HG03565 (cell line): ENCODE measurements around the gene NDST3.
A peak's percentile ranks its signal among the peaks of the same experiment; 100 is the strongest.
"Not testable (repeated sequence)": the region's sequence is repeated elsewhere in the genome, so short reads cannot be mapped to it uniquely, and the experiment has no call there.

Source experiments
- ATAC-seq: cut with Tn5 transposase; IDR thresholded peaks from one replicate; pipeline ENCODE4 v1.9.1; 2021; ENCODE audit warnings: mild to moderate bottlenecking, moderate library complexity; ENCODE audit not compliant: unreplicated experiment

NDST3 gene

DNA sequence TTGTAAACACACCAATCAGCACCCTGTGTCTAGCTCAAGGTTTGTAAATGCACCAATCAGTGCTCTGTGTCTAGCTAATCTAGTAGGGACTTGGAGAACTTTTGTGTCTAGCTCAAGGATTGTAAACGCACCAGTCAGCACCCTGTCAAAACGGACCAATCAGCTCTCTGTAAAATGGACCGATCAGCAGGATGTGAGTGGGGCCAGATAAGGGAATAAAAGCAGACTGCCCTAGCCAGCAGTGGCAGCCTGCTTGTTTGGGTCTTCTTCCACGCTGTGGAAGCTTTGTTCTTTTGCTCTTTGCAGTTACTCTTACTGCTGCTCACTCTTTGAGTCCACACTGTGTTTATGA, 231.8 kb downstream of the NDST3 start:
- ATAC-seq, result not testable (repeated sequence)

DNA sequence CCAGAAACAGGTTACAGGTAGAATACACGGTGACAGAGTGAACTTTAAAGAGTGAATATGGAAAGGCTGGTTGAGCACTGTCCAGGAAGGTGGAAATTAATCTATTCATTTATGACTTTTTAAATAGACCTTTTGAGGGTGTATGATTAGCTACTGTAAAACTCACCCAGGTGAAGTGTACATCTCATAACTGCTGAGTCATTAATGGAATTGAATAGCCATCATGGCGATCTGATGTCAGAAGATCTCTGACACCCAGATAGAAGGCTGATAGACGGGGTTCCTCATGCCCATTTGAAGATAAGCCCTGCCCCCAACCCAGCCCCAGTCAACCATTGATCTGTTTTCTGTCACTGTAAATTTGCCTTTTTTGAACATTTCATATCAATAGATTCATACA, 234.5 kb downstream of the NDST3 start:
- no peak for ATAC-seq

DNA sequence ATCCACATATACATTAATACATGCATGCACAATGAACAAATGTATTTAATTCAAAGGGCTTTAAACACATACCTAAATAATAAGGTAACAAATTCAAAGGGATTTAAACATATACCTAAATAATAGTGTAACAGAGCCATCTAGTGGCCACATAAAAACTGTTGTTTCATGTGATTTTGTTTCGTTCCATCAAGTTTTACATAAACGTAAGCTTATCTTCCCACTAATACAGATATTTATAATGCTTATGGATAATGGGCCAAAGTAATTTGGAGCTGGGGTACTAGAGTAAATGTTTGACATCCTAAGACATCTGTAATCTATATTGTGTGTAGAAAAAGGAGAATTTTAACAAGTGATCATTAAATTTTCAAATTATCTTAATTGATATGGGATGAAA, 236.2 kb downstream of the NDST3 start:
- ATAC-seq, result peak; percentile 46

DNA sequence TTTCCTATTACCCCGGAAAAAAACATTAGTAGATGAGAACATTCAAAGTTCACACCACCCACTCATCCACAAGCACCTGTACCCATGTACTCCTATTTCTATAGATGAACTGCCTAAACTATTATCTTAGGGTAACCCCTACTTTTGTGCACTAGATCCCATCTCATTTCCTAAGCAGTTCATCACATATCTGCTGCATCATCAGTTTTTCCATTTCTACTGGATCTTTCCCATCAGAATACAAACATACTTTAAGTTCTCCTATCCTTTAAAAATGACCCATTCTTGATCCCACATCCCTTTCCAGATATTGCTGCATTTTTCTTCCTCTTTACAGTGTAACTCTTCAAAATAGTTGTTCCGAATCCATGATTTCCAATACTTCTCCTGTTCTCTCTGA, 237.5 kb downstream of the NDST3 start:
- ATAC-seq, result no peak

DNA sequence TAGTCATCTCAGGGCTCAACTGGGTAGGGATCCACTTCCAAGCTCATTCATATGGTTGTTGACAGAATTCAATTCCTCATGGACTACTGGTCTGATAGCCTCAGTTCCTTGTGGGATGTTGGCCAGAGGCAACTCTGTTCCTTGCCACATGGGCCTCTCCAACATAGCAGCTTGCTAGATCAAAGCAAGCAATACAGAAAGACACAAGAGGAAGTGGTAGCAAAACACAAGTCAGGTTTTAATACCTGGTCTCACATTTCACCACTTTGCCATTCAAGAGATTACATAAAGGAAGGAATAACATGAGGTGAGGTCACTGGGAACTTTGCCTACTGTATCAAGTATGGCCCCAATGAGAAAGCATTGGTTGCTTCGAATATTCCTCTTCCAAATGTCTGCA, 239.4 kb downstream of the NDST3 start:
- no peak for ATAC-seq

DNA sequence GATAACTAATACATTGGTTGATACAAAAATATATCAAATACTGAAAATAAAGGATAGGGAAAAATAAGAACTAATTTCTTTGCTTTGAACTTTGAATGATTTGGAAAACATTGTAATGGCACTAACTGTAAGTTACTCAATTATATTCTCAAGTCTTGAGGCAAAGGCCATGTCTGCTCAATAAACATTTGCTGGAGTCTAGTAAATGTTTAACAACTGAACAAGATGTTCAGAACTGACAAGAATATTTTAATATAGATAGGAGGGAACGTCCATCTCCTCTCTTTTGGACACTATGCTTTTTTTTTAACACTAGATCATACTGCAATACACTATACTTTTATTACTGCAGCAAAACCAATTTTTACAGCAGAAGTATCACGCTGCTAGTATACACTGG, 242.3 kb downstream of the NDST3 start:
- no peak for ATAC-seq

DNA sequence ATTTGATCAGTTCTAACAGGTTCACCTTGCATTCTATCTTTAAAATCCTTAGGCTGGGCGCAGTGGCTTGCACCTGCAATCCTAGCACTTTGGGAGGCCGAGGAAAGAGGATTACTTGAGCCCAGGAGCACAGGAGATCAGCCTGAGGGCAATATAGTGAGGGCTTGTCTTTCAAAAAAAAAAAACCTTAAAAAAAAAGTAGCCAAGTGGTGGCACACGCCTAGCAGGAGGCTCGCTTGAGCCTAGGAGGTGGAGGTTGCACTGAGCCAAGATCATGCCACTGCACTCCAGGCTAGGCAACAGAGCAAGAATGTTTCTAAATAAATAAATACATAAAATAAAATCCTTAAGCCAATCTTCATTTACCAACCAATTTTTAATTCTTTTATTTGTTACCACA, 243.0 kb downstream of the NDST3 start:
- no peak for ATAC-seq

DNA sequence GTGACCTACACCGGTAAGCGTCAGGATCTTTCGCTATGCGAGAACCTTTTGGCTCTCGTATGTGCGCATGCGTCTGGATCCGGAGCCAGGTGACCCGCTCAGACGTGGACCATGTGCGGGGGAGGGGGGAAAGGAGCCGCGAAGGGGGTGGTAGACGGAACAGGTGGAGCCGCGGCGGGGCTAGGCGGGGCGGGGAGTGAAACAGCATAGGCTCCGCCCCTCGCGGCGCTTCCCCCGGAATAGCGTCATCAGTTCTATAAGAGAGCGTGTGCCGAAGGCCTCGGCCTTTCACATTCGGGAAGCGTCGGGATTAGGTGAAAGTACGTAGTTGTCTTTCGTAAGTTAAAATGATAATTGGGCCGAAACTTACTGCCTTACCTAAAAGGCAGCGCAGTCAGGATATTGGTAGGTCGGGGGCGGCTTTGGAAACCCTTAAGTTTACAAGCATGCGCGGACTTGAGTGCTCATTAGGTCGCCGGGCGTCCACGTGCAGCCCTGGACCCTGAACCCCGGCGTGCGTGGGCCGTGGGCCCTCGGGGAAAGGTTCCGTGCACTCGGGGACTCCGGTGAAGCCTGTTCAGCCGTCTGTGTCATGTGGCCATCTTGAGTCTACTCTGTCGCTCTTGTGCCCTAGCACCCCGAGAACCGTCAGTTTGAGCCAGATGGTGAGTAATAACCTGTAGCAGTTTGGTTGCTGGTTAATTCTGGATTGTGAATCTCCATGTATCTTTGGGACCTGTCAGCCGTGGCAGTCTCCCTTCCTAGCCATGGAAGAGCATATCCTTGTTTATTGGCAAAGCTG, 244.4 kb downstream of the NDST3 start:
- ATAC-seq, result peak; percentile 74

DNA sequence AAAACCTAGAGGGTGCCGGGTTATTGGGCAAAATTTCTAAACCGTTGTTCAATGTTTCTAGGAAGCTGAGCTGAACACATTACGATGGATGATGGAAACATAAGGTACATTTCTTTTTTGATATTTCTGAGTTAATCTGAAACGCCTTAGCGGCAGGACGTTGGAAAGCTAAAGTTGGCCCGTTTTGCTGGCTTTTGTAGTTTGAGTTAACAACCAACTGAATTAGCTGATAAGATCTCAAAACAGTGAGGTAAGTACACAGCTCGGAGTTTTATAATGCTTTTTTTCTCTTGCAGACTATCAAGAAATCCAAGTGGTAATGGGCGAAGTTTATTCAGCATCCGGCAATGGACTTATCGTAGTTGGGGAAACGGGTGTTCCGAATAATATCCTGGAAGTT, 245.0 kb downstream of the NDST3 start:
- no peak for ATAC-seq

DNA sequence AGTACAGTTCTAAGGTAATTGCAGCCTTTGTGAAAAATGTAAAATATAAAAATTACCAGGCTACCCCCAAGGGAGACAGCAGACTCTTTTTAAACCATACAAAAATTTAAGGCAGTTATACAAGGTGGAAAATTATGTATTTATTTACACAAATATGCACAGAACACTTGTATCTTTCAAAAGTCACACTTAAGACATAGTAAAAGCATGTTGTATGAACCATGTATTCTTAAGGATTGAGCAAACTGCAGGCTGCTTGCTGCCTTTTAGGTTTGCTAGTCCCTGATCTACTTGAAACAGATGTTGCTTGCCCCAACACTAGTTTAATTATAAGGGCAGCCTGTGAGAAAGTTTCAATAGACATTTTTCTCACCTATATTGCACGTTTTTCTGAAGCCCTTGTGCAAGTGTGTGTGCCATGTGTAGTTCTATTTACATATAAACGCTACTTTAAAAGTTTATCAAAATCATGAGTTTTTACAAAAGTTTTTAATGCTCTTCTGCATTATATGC, 245.7 kb downstream of the NDST3 start:
- ATAC-seq, result no peak

DNA sequence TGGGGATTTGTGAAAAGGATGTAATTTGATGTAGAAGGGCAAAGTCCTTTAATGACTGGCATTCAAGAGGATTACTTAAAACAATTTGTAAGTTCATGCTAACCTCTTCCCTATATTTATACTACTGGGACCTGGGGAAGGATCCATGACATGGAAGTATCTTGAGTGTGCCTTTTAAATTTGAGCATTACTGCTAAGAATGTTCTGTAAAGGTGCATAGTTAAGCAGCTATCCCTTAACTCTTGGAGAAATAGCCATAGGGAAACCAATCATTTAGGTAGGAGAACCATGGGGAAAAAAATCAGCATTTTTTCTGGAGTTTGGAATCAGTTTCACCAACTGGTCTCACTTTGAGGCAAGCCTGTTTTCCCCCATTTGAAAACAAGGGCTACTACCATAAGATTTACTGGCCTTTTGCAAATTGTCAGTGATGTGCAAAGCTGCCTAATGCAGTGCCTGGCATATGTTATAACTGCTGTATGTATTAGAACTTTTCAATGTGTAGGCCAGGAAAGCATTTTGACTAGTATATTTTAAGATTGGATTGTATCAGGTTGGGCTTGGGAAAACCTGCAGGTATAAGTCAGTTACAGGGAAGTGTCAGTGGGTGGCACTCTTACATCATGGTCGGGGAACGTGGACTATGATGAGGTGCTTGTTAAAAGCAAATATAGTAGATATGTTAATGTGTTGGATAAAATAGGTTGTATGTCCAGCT, 246.4 kb downstream of the NDST3 start:
- ATAC-seq, result peak; percentile 24

DNA sequence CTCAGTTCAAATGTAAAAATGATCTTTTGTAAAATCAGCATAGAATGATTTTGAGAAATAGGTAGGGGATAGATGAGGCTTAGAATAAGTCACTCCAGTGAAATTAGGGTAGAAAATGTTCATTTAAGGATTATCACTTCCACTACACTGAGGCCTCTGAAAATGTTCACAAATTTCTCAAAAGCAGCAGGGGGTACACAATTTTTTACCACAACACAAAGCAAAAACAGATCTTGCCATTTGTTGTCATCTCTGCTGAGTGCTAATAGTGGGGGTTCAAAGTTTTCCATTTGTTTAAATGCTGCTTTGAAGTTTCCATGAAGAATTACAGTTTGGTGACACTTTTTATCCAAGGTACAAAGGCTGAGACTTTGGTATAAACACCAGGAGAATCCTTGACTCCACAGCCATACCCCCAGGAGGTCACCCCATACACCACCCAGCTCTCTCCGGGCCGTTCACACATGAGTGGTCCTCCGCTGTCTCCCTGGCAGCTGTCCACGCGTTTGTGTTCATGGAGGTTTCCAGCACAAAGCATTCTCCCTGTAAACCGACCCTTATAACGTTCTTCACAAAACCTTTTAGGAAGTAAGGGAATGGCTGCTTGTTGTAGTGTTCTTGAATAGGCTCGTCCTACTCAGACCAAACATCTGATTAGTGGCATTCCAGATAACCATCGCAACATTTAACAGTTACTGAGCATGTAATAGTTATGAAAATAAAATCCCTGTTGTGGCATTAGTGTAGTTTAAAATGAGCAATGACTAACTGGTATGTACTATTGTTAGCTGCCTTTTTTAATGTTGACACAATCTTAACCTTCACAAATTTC, 247.5 kb downstream of the NDST3 start:
- ATAC-seq, result no peak

DNA sequence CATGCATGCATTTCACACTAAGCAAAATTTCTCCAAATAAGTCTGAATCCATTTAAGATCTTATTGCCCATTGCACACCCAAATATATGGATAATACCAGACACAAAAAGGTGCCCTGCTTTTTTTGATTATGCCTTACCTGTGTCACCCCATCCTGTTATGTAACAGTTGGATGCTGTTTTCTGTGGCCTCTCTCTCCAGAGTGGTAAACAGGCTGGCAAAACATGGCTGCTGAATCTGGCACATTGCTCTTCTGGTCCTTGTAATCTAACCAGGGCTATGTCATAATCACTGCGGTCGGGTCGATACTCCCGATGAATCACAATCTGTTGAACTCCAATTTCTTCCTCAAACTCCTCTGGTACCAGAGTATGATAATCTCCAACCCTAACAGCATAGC, 248.4 kb downstream of the NDST3 start:
- ATAC-seq, result no peak

DNA sequence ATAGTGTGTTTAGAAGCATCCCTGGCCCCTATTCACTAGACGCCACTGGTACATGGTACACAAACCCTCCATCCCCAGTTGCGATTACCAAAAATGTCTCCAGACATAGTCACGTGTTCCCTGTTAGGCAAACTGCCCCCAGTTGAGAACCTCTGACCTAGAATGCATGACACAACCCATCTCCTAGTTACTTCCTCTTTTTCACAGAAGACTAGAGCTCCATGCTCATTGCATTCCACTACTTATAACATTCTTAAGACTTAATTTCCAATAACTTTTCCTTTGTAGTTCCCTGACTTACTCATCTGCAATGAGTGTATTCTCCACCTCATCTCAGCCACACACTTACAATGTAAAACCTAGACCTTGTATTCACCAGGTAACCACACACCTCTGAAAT, 249.9 kb downstream of the NDST3 start:
- ATAC-seq, result peak; percentile 47

DNA sequence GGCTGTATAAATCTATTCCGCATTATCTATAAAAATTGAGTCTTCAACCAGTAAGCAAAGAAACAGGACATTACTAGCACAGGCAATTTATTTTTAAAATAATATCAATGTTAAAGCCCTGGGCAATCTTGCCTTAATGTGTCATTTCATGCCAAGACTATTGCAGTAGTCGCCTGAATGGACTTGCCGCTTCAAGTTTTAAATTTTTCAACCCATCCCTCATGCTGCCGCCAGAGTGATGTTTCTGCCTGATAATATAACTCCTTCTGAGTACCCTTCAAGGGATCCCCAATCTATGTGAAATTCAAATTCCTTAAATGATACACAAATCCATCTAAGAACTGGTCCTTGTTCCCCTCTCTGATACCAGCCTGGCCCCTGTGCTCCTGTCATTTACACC, 251.6 kb downstream of the NDST3 start:
- ATAC-seq, result no peak

DNA sequence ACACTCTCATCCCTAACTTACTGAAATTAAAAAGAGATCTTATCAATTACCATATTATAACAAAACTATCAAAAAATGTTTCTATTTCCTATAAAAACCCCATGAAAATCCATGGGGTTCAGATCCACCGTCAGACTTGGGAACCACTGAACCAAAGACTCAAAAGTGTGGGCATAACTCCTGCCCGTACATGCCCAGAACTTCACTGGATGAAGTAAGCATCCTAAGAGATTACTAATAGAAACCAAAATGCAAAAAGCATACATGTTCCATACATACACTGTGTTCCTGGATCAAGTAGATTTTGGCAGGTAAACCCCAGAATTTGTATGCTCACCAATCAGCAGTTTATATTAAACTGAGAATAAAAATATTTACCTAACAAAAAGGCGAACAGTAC, 252.4 kb downstream of the NDST3 start:
- no peak for ATAC-seq

DNA sequence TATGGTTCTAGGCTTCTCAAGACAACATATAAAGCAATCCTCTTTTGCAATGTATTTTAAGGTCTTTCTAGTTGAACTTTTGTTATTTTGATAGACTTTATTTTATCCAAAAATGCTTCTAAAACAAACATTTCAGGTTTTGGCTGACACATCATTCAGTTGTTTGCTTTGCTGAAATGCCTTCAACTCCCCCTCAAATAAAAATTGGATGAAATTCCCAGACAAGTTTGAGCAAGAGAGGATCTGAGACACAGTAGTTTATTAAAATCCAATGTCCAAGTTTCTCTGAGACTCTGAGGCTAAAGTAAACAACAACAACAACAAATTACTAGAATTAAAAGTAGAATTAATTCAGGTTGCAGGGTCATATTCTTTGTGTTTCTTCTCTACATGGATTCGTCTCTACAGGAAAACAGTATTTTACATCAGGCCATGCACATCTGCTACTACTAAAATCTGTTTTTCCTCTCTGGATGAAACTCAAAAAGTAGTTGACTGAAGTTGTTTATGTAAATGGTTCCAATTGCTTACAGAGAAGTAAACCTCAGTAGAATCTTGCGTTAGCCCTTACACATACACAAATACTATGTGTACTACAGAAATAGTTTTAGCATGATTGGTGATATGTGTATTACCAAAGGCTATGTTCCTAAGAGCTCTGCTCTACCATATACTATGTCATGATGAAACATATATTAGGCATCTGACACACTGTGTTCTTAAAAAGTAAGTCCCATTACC, 253.6 kb downstream of the NDST3 start:
- no peak for ATAC-seq

DNA sequence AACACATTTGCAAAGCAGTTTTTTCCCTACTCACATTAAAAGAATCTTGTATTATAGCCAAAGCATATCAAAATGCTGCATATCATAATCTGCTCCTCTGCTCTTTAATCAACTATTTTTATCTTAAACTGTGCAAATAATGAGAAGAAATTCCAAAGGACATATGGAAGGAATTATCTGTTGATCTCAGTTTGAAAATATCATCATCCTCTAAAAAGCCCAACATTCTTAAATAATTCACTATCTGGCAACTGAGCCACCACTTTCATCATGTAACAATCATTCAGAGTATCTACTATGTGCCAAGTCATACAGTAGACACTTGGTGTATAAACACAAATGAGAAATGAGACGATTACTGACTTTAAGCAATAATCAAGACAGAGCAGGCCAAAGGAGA, 255.5 kb downstream of the NDST3 start:
- ATAC-seq, result no peak

DNA sequence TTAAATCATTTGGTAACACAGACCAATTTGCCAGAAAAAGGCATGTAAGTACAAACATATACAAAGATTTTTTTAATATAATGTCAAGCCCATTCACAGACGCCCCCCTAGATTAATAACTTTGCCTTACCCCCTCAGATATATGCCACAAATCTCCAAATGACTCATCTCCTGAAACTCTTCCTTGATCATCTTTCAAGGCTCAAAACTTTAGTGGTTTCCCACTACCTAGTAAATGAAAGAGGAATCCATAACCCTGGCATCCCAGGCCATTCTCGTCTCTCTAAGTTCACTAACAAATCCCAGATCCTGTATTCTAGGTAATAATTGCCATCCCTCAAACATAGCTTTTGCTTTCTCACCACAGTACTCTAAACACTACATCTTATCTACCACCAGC, 256.7 kb downstream of the NDST3 start:
- ATAC-seq, result no peak

DNA sequence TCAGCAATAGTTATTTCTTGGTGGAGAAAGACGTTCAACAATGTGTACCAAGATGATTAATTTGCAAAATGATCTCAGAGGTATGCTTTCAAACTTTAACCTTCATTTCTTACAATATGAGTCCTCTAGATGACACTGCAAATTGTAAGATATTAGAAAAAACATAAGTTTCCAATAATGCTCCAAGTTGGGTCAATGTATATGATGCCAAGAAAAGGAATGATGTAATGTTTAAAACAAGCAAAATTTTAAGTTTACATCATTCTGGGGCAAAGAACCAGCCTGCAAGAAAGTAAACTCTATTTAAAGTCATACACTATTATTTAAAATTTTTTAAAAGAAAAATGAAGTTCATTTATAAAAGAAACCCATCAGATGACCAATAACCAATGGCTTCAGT, 262.4 kb downstream of the NDST3 start:
- ATAC-seq, result no peak

DNA sequence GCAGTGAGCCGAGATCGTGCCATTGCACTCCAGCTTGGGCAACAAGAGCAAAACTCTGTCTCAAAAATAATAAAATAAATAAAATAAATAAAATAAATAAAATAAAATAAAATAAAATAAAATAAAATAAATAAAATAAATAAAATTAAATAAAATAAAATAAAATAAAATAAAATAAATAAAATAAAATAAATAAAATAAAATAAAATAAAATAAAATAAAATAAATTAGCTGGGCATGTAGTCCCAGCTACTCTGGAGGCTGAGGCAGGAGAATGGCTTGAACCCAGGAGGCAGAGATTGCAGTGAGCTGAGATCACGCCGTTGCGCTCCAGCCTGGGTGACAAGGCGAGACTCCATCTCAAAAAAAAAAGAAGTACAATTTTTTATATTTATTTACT, 265.3 kb downstream of the NDST3 start:
- not testable (repeated sequence) for ATAC-seq
